Pancreas (tissue), 10 donors: ENCODE results near the gene OBP2B. TPM values are rescaled to one million over a fixed set of nuclear protein-coding genes. Genes with fewer than 3 reads are reported as not detected.
A peak's percentile ranks its signal among the peaks of the same experiment; 100 is the strongest.
"Not testable (repeated sequence)": the region's sequence is repeated elsewhere in the genome, so short reads cannot be mapped to it uniquely, and the experiment has no call there.

Experiments
- ATAC-seq, 4 donors: fragments of 200-7000 bp; cut with Tn5 transposase; one replicate each; pipeline versions ENCODE4 v1.8.0 to v1.9.1; 2020; ENCODE audit warnings: mild to moderate bottlenecking in 4 of 4, moderate library complexity in 4 of 4
- DNase-seq, 6 donors: peaks; one replicate each; pipeline ENCODE4 v3.0.0-alpha.2; 2020
- FAIRE-seq: peaks from 2 replicates; lab custom pipeline; 2012; peaks lifted over from hg19 to GRCh38; lab: Jason Lieb, UNC
- H3K27ac ChIP-seq, 4 donors: fragments of 200-600 bp; sonication (generic); 1 replicate in 3 of 4; 2 replicates in 1 of 4; pipeline versions ENCODE4 v1.5.0 to v1.8.0; 2020
- H3K27me3 ChIP-seq, 4 donors: fragments of 200-600 bp; one replicate each; pipeline ENCODE4 v1.8.0; 2021
- H3K36me3 ChIP-seq, 3 donors: fragments of 200-600 bp; sonication (generic) in 1 of 3; one replicate each; pipeline versions ENCODE4 v1.5.0 to v1.8.0; 2020 to 2021
- H3K4me1 ChIP-seq, 3 donors: fragments of 200-600 bp; one replicate each; pipeline ENCODE4 v1.8.0; 2021
- H3K4me3 ChIP-seq, 4 donors: fragments of 200-600 bp; sonication (generic) in 2 of 4; one replicate each; pipeline versions ENCODE4 v1.5.0 to v1.8.0; 2020 to 2021
- H3K9me3 ChIP-seq, 4 donors: fragments of 200-600 bp; one replicate each; pipeline ENCODE4 v1.8.0; 2021
- WGBS, 2 donors: extraction: QIAGEN DNeasy Blood & Tissue Kit; methylation state at CpG; one replicate each; pipeline ENCODE4 v1.1.7; 2013; 5-methylcytosine and 5-hydroxymethylcytosine counted together
- intact Hi-C, 3 donors: fragments of 100-400 bp; cut with DNase I; formaldehyde crosslinking; loops; one replicate each; pipeline versions ENCODE4 v1.11.1 to v1.14.2; 2022
- polyA plus RNA-seq, 2 donors: library from polyadenylated mRNA; stranded (reverse); fragments of 200-250 nt; gene quantifications; one replicate each; pipeline ENCODE4 v1.2.3, GENCODE V29; 2013
- total RNA-seq, 6 donors: library from RNA; stranded (reverse); fragmentation: NEBNext Ultra II Directional in 4 of 6; extraction: Animal tissue kit (Norgen Biotek cat#: 25700) in 4 of 6; gene quantifications; one replicate each; pipeline versions ENCODE4 v1.2.1 to v1.2.4, GENCODE V29; 2021 to 2023
- TF ChIP-seq, protein P1 (sequence below), 4 donors: fragments of 200-600 bp; sonication (generic) in 3 of 4; IDR thresholded peaks; one replicate each; pipeline versions ENCODE4 v1.5.0 to v1.8.0; 2021; ENCODE audit warnings: antibody characterized with exemption in 4 of 4
- donor health status: healthy with polysubstance abuse.
- donor health status: DM: no; HTN: no; CAD: no; lungs with moderate emphysema.
- donor health status: DM: no; HTN: no; CAD: no.
- donor health status: control.
- donor health status: control.
- donor health status: Bipolar disorder and iron deficiency.
- donor health status: DM: yes; HTN: yes; CAD: no.
- donor health status: DM: no; HTN: no; CAD: no.
- donor health status: DM: no; HTN: no; CAD: no.
- donor health status: DM: yes; HTN: yes; CAD: no.

Gene OBP2B, protein sequence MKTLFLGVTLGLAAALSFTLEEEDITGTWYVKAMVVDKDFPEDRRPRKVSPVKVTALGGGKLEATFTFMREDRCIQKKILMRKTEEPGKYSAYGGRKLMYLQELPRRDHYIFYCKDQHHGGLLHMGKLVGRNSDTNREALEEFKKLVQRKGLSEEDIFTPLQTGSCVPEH
- total RNA-seq (not detected), polyA plus RNA-seq (not detected)

DNA sequence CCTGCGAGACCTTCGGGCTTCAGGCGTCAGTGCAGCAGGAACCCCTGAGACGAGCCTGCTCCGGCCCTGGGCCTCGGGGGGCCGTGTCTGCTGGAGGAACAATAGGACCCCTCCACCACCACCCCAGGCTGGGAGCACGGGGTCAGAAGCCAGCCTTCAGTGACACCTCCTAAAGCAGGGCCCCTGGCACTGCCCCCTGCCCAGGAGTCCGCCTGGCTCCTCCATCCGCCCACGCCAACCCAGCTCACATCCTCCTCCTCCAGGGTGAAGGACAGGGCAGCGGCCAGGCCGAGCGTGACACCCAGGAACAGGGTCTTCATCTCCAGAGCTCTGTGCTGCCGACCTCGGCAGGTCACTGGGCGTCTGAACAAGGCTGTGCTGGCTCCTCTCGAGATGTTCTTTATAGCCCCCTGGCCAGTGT is at the start of gene OBP2B:
OBP2B (minus strand) TSS at position 371 of the 421 bp plus-strand sequence; CDS start at position 320, 51 bp downstream.
- H3K27me3 ChIP-seq, intact Hi-C loops, H3K36me3 ChIP-seq, ATAC-seq, H3K27ac ChIP-seq, H3K9me3 ChIP-seq, H3K4me1 ChIP-seq, DNase-seq, H3K4me3 ChIP-seq, FAIRE-seq: not testable (repeated sequence)
- WGBS, 2 donors, result 77 to 88% methylated on average over 7 to 12 of the region's 18 CpGs

DNA sequence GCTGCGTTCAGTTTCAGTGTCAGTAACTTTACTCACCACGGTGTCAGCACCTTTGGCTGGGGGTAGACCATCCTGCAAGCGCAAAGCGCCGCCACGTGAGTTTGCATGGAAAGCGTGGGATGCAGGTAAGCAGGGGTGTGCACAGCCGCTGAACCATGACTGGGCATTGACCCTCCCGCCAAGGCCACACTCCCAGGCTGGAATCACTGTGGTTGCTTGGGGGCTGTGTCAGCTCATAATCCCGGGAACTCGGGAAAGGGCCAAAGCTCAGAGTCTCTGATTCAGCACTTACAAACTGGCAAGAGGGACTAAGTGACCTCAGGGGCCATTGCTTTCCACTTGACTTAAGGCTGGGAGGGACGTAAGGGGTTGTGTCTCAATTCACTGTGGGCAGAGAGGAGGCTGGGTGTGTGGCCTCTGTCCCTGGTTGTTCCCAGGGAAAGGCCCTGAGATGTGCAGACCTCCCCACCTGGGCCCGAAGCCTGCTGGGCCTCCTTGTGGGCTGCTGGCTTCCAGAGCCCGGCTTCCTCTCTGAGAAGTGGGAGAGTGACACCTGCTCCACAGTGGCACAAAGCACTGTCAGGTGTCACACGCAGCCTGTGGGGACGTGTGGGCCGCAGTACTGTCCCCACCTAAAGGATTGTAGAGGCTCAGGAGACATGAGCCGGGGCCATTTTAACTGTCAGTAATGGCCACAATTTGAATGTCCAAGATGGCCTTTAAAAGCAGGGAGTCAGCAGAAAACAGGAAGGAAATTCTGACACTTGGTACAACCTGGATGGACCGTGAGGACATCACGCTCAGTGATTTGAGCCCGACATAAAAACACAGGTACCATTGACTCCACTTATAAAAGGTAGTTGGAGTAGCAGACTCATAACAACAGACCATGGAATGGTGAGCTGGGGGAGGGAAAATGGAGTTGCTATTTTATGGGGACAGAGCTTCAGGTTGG is 49.3 kb upstream of the OBP2B start:
- intact Hi-C loops, result no loop called here
- Histone ChIP-seq H3K27ac (no peak overlapping the region), H3K36me3 (no peaks in the 10 kb centered on the region), H3K9me3 (no peaks in the 10 kb centered on the region), H3K4me1 (no peaks in the 10 kb centered on the region), H3K27me3 (no peaks in the 10 kb centered on the region), H3K4me3 (no peak overlapping the region)
- FAIRE-seq, result no peak
- no peak for ATAC-seq
- peak in 1 of 6 donors; percentile 52 for DNase-seq
- TF ChIP-seq, protein P1, sequence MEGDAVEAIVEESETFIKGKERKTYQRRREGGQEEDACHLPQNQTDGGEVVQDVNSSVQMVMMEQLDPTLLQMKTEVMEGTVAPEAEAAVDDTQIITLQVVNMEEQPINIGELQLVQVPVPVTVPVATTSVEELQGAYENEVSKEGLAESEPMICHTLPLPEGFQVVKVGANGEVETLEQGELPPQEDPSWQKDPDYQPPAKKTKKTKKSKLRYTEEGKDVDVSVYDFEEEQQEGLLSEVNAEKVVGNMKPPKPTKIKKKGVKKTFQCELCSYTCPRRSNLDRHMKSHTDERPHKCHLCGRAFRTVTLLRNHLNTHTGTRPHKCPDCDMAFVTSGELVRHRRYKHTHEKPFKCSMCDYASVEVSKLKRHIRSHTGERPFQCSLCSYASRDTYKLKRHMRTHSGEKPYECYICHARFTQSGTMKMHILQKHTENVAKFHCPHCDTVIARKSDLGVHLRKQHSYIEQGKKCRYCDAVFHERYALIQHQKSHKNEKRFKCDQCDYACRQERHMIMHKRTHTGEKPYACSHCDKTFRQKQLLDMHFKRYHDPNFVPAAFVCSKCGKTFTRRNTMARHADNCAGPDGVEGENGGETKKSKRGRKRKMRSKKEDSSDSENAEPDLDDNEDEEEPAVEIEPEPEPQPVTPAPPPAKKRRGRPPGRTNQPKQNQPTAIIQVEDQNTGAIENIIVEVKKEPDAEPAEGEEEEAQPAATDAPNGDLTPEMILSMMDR (IDR thresholded peaks at IDR 0.05), result no peak
- 78 to 84% methylated on average over 21 of the region's 21 CpGs for WGBS, 2 donors

DNA sequence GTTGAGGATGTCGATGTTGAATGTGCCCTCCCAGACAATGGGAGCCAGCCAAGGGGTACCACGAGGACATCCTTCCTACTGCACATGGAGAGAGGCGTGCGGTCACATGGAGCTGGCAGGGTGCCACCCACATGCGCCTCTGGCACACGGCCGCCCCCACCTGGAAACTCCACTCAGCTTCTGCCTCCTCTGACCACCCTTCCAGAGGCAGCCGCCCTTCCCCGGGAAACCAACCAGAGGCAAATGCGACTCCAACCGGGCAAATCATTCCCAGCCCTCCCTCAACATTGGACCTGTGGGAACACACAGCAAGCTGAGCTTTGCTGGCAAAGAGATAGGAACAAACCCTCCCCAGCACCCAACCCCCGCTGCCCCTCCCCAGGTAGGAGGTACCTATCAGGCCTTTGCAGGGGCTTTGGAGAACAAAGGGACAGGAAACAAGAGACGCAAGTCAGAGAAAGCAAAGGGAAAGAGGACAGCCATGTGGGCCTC is 48.5 kb upstream of the OBP2B start:
- WGBS, 2 donors, result 67 to 75% methylated on average over 13 of the region's 13 CpGs
- FAIRE-seq (no peak), DNase-seq (peak in 1 of 6 donors; percentile 62), ATAC-seq (peak in 2 of 4 donors; percentile 5 to 29)
- intact Hi-C loops, result no loop called here
- Histone ChIP-seq H3K27ac (no peak overlapping the region), H3K4me1 (no peaks in the 10 kb centered on the region), H3K4me3 (no peak overlapping the region), H3K36me3 (no peaks in the 10 kb centered on the region), H3K9me3 (no peaks in the 10 kb centered on the region), H3K27me3 (no peaks in the 10 kb centered on the region)
- TF ChIP-seq, protein P1 (IDR thresholded peaks at IDR 0.05), result no peak

DNA sequence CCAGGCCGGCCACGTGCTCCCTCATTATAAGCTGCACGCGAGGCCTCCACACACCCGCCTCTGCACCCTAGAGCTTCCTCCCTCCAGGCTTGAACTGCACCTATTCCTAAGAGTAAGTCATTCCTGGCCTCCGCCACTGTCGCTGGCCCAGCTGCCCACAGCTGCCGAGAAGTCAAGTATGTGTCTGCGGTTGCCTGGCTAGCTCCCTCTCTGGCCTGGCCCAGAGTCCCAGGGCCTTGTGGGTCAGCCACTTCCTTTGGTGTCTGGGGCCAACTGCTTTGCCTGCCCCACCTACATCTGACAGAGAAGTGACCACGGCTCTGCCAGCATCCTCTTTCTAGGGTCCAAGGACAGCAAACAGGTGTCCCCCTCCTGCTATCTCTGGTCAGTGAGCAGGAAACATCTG is 47.6 kb upstream of the OBP2B start:
- TF ChIP-seq, protein P1 (IDR thresholded peaks at IDR 0.05), result no peak
- Histone ChIP-seq H3K9me3 (no peaks in the 10 kb centered on the region), H3K36me3 (no peaks in the 10 kb centered on the region), H3K27me3 (no peaks in the 10 kb centered on the region), H3K4me1 (no peaks in the 10 kb centered on the region), H3K27ac (no peak overlapping the region), H3K4me3 (no peak overlapping the region)
- WGBS, 2 donors, result 78 to 79% methylated on average over 10 of the region's 10 CpGs
- no peak for FAIRE-seq
- intact Hi-C loops, result no loop called here
- ATAC-seq, result no peak
- DNase-seq, result peak in 1 of 6 donors; percentile 58

DNA sequence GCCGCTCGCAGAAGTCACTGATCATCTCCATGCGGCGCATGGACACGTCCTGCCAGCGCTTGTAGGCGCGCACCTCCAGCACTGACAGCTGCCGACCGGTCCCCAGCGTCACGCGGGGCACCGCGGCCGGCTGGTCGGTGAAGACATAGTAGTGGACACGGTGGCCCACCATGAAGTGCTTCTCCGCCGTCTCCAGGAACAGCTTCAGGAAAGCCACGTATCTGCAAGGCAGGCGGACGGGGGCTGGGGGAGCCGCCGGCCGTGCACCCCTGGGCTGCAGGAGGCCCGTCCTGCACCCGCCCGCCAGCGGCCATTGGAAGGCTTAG is 47.0 kb upstream of the OBP2B start:
- ATAC-seq (no peak), DNase-seq (no peak), FAIRE-seq (no peak)
- H3K36me3 ChIP-seq, result no peaks in the 10 kb centered on the region
- no peak overlapping the region for H3K4me3 ChIP-seq
- no peak overlapping the region for H3K27ac ChIP-seq
- TF ChIP-seq, protein P1 (IDR thresholded peaks at IDR 0.05), result no peak
- intact Hi-C loops, result no loop called here
- H3K4me1 ChIP-seq, result no peaks in the 10 kb centered on the region
- no peaks in the 10 kb centered on the region for H3K9me3 ChIP-seq
- 94 to 96% methylated on average over 30 of the region's 30 CpGs for WGBS, 2 donors
- no peaks in the 10 kb centered on the region for H3K27me3 ChIP-seq
